Pancreas (tissue), 10 donors: ENCODE results near the gene ZNF513. TPM values are rescaled to one million over a fixed set of nuclear protein-coding genes. Genes with fewer than 3 reads are reported as not detected.

Experiments used
- ATAC-seq, 4 donors: fragments of 200-7000 bp; cut with Tn5 transposase; one replicate each; pipeline versions ENCODE4 v1.8.0 to v1.9.1; 2020; ENCODE audit warnings: mild to moderate bottlenecking in 4 of 4, moderate library complexity in 4 of 4
- DNase-seq, 6 donors: peaks; one replicate each; pipeline ENCODE4 v3.0.0-alpha.2; 2020
- FAIRE-seq: peaks from 2 replicates; lab custom pipeline; 2012; peaks lifted over from hg19 to GRCh38; lab: Jason Lieb, UNC
- H3K27ac ChIP-seq, 4 donors: fragments of 200-600 bp; sonication (generic); 1 replicate in 3 of 4; 2 replicates in 1 of 4; pipeline versions ENCODE4 v1.5.0 to v1.8.0; 2020
- H3K27me3 ChIP-seq, 4 donors: fragments of 200-600 bp; one replicate each; pipeline ENCODE4 v1.8.0; 2021
- H3K36me3 ChIP-seq, 3 donors: fragments of 200-600 bp; sonication (generic) in 1 of 3; one replicate each; pipeline versions ENCODE4 v1.5.0 to v1.8.0; 2020 to 2021
- H3K4me1 ChIP-seq, 3 donors: fragments of 200-600 bp; one replicate each; pipeline ENCODE4 v1.8.0; 2021
- H3K4me3 ChIP-seq, 4 donors: fragments of 200-600 bp; sonication (generic) in 2 of 4; one replicate each; pipeline versions ENCODE4 v1.5.0 to v1.8.0; 2020 to 2021
- H3K9me3 ChIP-seq, 4 donors: fragments of 200-600 bp; one replicate each; pipeline ENCODE4 v1.8.0; 2021
- WGBS, 2 donors: extraction: QIAGEN DNeasy Blood & Tissue Kit; methylation state at CpG; one replicate each; pipeline ENCODE4 v1.1.7; 2013; 5-methylcytosine and 5-hydroxymethylcytosine counted together
- intact Hi-C, 3 donors: fragments of 100-400 bp; cut with DNase I; formaldehyde crosslinking; loops; one replicate each; pipeline versions ENCODE4 v1.11.1 to v1.14.2; 2022
- polyA plus RNA-seq, 2 donors: library from polyadenylated mRNA; stranded (reverse); fragments of 200-250 nt; gene quantifications; one replicate each; pipeline ENCODE4 v1.2.3, GENCODE V29; 2013
- total RNA-seq, 6 donors: library from RNA; stranded (reverse); fragmentation: NEBNext Ultra II Directional in 4 of 6; extraction: Animal tissue kit (Norgen Biotek cat#: 25700) in 4 of 6; gene quantifications; one replicate each; pipeline versions ENCODE4 v1.2.1 to v1.2.4, GENCODE V29; 2021 to 2023
- TF ChIP-seq, protein P1 (sequence below), 4 donors: fragments of 200-600 bp; sonication (generic) in 3 of 4; IDR thresholded peaks; one replicate each; pipeline versions ENCODE4 v1.5.0 to v1.8.0; 2021; ENCODE audit warnings: antibody characterized with exemption in 4 of 4
- donor health status: healthy with polysubstance abuse.
- donor health status: DM: no; HTN: no; CAD: no; lungs with moderate emphysema.
- donor health status: DM: no; HTN: no; CAD: no.
- donor health status: control.
- donor health status: control.
- donor health status: Bipolar disorder and iron deficiency.
- donor health status: DM: yes; HTN: yes; CAD: no.
- donor health status: DM: no; HTN: no; CAD: no.
- donor health status: DM: no; HTN: no; CAD: no.
- donor health status: DM: yes; HTN: yes; CAD: no.

Gene ZNF513
- total and polyA plus RNA-seq, 8 donors: 3.7 to 34.4 (median 8.0) TPM

DNA sequence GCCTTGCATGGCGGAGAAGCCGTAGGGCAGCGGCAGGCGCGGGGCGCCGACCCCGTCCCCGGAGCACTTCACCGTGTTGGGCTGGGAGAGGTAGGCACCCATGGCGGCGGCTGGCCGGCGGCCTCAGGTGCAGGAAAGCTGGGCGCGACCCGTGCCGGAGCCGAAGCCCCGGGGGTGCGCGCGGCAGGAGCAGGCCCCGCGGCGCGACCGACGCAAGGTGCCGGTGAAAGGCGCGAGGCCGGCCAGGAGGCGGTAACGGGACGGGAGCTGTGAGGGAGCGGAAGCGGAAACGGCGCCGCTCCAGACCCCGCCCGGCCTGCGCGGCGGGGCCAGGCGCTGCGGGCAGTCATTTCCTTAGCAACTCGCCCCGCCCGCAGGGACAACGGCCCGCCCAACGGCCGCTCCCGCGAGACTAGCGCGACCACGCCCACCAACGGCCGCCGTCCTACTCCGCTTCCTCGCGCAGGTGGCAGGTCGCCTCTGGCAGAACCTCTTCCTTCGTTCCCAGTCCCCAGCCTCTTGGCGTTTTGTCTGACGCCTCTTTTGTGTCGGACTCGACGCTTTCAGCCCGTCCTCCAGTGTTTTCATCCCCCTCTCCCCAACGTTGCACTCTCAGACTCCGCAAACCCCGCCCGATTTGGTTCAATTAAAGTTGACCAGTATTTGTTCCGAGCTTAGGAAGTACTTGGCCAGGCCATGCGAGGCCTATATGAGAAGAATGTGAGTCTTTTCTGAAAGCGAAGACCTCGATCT is 29.0 kb upstream of the ZNF513 start, which contains the start of gene PPM1G:
TSS of gene PPM1G (minus strand) at position 271 of the 753 bp plus-strand sequence. CDS start at position 102, 169 bp downstream.
- no peaks in the 10 kb centered on the region for H3K27me3 ChIP-seq
- FAIRE-seq (no peak), ATAC-seq (peak; percentile 99 to 100 (median 99)), DNase-seq (peak; percentile 94 to 99 (median 97))
- H3K4me1 ChIP-seq: peaks cover 0 to 20% (median 8%) of the 10 kb centered on the region in 3 donors
- H3K36me3 ChIP-seq: no peaks in the 10 kb centered on the region
- peak within 1 kb of the TSS; percentile 66 to 80 (median 70) for H3K27ac ChIP-seq
- no peaks in the 10 kb centered on the region for H3K9me3 ChIP-seq
- intact Hi-C loops: no loop called here
- peak within 1 kb of the TSS; percentile 89 to 100 (median 100) for H3K4me3 ChIP-seq
- TF ChIP-seq, protein P1, sequence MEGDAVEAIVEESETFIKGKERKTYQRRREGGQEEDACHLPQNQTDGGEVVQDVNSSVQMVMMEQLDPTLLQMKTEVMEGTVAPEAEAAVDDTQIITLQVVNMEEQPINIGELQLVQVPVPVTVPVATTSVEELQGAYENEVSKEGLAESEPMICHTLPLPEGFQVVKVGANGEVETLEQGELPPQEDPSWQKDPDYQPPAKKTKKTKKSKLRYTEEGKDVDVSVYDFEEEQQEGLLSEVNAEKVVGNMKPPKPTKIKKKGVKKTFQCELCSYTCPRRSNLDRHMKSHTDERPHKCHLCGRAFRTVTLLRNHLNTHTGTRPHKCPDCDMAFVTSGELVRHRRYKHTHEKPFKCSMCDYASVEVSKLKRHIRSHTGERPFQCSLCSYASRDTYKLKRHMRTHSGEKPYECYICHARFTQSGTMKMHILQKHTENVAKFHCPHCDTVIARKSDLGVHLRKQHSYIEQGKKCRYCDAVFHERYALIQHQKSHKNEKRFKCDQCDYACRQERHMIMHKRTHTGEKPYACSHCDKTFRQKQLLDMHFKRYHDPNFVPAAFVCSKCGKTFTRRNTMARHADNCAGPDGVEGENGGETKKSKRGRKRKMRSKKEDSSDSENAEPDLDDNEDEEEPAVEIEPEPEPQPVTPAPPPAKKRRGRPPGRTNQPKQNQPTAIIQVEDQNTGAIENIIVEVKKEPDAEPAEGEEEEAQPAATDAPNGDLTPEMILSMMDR (IDR thresholded peaks at IDR 0.05): no peak
- 0% methylated on average over 55 to 82 of the region's 82 CpGs for WGBS, 2 donors

DNA sequence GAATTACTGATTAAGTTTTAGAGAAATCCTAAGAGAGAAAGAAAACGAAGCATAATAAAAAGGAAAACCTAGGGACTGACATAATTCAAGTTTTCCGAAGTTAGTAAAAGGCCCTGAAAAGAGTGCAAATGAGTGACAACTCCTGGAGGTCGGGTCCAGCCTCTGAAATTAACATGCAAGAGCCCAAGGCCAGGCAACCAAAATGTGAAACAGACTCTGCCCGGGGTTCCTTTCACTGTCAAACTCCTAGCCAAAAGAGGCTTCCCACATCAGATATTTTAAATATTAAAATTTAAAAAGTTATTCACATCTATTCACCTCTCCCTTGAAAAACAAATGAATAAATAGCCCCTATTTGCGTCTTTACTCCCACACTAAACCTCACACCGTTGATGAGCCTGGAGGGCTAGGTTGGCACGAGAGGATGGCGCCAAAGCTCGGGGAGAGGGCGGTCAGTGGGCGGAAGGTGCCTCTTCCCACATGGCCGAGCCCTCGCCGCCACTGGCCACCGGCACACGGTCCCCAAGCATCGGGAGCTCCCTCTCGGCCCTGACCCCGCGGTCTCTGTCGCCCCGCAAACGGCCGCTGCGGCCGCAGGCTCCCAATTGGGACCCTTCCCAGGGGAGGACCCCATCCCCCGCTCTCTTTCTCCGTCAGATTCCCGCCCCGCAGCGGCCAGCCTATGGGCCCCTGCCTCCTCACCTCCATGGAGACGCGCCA is 28.2 kb upstream of the ZNF513 start:
- Histone ChIP-seq H3K36me3 (no peaks in the 10 kb centered on the region), H3K4me3 (peak overlapping the region; percentile 89 to 100 (median 100)), H3K27ac (peak overlapping the region; percentile 61 to 80 (median 68)), H3K4me1 (peaks cover 0 to 20% (median 8%) of the 10 kb centered on the region in 3 donors), H3K27me3 (no peaks in the 10 kb centered on the region), H3K9me3 (no peaks in the 10 kb centered on the region)
- TF ChIP-seq, protein P1 (IDR thresholded peaks at IDR 0.05): no peak
- ATAC-seq (peak; percentile 33 to 55 (median 48)), FAIRE-seq (no peak), DNase-seq (peak in 1 of 6 donors; percentile 29)
- intact Hi-C loops: no loop called here
- WGBS, 2 donors: 0 to 1% methylated on average over 30 to 33 of the region's 33 CpGs

DNA sequence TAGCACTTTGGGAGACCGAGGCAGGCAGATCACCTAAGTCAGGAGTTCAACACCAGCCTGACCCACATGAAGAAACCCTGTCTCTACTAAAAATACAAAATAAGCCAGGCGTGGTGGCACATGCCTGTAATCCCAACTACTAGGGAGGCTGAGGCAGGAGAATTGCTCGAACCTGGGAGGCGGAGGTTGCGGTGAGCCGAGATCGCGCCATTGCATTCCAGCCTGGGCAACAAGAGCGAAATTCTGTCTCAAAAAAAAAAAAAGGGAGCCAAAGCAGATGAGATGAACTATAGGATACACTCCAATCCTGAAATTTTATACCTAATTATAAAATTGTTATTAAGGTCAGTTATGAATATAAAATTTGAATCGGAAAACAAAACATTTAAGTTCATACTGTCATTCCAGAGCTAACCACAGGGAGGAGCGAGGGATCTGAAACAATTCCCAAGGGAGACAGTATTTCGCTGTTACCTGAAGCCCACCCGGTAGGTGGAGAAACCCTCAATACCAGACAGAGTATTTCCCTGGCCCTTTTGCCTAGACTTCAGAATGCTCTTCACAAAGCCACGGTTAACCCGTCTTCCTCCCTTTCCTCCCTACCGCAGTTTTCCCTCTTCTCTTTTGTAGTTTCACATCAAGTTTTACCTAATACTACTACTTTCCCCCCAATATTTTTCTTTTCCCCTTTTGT is 27.4 kb upstream of the ZNF513 start:
- ATAC-seq: peak in 1 of 4 donors; percentile 37

DNA sequence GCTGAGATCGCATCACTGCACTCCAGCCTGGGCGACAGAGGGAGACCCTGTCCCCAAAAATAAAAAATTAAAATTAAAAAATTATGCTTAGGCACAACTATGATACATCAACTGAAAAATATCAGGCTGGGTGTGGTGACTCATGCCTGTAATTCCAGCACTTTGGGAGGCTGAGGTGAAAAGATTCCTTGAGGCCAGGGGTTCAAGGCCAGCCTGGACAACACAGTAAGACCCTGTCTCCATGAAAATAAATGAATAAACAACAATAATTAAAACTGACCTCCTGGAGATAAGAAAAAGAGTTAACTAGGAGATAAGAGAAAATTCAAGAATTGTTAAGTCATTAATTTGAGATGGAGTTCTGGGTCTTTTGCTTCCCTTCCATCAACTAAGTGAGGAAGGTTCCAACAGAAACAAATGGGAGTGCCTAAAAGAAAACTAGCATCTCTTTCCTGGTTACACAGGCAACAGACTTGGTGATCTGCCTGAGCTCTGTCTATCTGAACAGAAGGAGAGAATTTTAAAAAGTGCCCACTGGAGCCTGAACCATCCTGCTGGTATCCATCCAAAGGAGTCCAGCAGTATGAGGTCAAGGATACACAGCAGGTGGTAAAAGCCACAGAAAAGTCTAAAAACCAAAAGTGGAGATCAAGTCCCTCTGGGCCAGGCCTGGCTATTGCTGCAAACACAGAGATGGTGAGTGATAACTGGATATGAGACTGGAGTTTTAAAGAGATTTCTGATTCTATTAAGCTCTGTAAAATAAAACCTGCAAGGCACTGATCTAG is 20.0 kb upstream of the ZNF513 start:
- H3K4me3 ChIP-seq: no peak overlapping the region
- no peaks in the 10 kb centered on the region for H3K4me1 ChIP-seq
- FAIRE-seq (no peak), DNase-seq (no peak), ATAC-seq (no peak)
- H3K27ac ChIP-seq: no peak overlapping the region
- H3K27me3 ChIP-seq: no peaks in the 10 kb centered on the region
- intact Hi-C loops: no loop called here
- no peaks in the 10 kb centered on the region for H3K36me3 ChIP-seq
- no peaks in the 10 kb centered on the region for H3K9me3 ChIP-seq
- WGBS, 2 donors: 96 to 100% methylated on average over 2 of the region's 2 CpGs
- TF ChIP-seq, protein P1 (IDR thresholded peaks at IDR 0.05): no peak

More for the DNA sequence above, 27.4 kb upstream of the ZNF513 start:
- Histone ChIP-seq H3K4me1 (peaks cover 0 to 20% (median 8%) of the 10 kb centered on the region in 3 donors), H3K36me3 (no peaks in the 10 kb centered on the region), H3K27ac (peak overlapping the region in 1 of 4 donors; percentile 66), H3K9me3 (no peaks in the 10 kb centered on the region), H3K27me3 (no peaks in the 10 kb centered on the region), H3K4me3 (peak overlapping the region in 2 of 4 donors; percentile 89 to 100)
- intact Hi-C loops: no loop called here
- no peak for FAIRE-seq
- TF ChIP-seq, protein P1 (IDR thresholded peaks at IDR 0.05): peak; percentile 12 to 36 (median 30)
- no peak for DNase-seq
- 44 to 45% methylated on average over 16 of the region's 16 CpGs for WGBS, 2 donors
